GM12878 (cell line): ENCODE data around the gene CAMTA1. TPM values are rescaled to one million over a fixed set of nuclear protein-coding genes. Genes with fewer than 3 reads are reported as not detected.

Source experiments
- ATAC-seq: fragments of 200-7000 bp; cut with Tn5 transposase; 3 replicates; pipeline ENCODE4 v1.9.1; 2020; ENCODE audit warnings: mild to moderate bottlenecking, moderate library complexity
- BruUV-seq: library from RNA; stranded (reverse); fragments of 400-500 nt; replicated peaks from 2 replicates; lab custom pipeline; 2021; lab: Mats Ljungman, UMichigan
- CTCF ChIA-PET: fragments of 300-600 bp; sonication (Branson Sonifier 250); formaldehyde crosslinking; extraction: SDS; loops from one replicate; lab custom pipeline; 2021; ENCODE audit warnings: inconsistent platforms; lab: Yijun Ruan, JAX
- POLR2A ChIA-PET: fragments of 350-600 bp; formaldehyde crosslinking; extraction: SDS; loops from one replicate; lab custom pipeline; 2021; ENCODE audit warnings: inconsistent platforms; lab: Charles Lee
- RAD21 ChIA-PET: fragments of 300-600 bp; sonication (Branson Sonifier 250); formaldehyde crosslinking; loops from one replicate; lab custom pipeline; 2023; ENCODE audit warnings: antibody characterized with exemption; ENCODE audit not compliant: unreplicated experiment; lab: Charles Lee
- SMC1A ChIA-PET: fragments of 300-600 bp; sonication (Branson Sonifier 250); formaldehyde crosslinking; loops from one replicate; lab custom pipeline; 2023; ENCODE audit not compliant: unreplicated experiment, uncharacterized antibody; lab: Charles Lee
- DNase-seq: peaks from one replicate; pipeline ENCODE4 v3.0.0-alpha.2; 2011; ENCODE audit warnings: low read depth, low spot score
- FAIRE-seq: peaks from 3 replicates; lab custom pipeline; 2011; peaks lifted over from hg19 to GRCh38; lab: Jason Lieb, UNC
- H2AFZ ChIP-seq: 2 replicates; pipeline ENCODE4 v1.6.0; 2011; ENCODE audit warnings: low read depth, low read length, control low read depth; ENCODE audit not compliant: control insufficient read depth
- H3K27ac ChIP-seq: 2 replicates; pipeline ENCODE4 v1.5.1; 2011; ENCODE audit warnings: control low read depth; ENCODE audit not compliant: control insufficient read depth, insufficient read depth
- H3K27me3 ChIP-seq, 2 experiments: replicated peaks in 1 of 2; 2 replicates each; pipeline versions ENCODE4 v1.6.0 to v1.6.1; 2011; ENCODE audit warnings: low read length in 1 of 2; ENCODE audit not compliant: control insufficient read depth in 2 of 2, insufficient read depth in 2 of 2
- H3K36me3 ChIP-seq, 2 experiments: 2 replicates each; pipeline ENCODE4 v1.5.1; 2011; ENCODE audit warnings: low read length in 1 of 2; ENCODE audit not compliant: control insufficient read depth in 2 of 2, insufficient read depth in 2 of 2
- H3K4me1 ChIP-seq: 2 replicates; pipeline ENCODE4 v1.6.1; 2011; ENCODE audit warnings: mild to moderate bottlenecking, low read length, moderate library complexity, mixed read lengths; ENCODE audit not compliant: control insufficient read depth, insufficient read depth
- H3K4me2 ChIP-seq: 2 replicates; pipeline ENCODE4 v1.6.0; 2011; ENCODE audit warnings: control low read depth; ENCODE audit not compliant: control insufficient read depth, insufficient read depth
- H3K4me3 ChIP-seq: fragments of 200-600 bp; sonication (generic); 2 replicates; pipeline ENCODE4 v1.5.1; 2016
- H3K79me2 ChIP-seq: 2 replicates; pipeline ENCODE4 v1.6.0; 2011; ENCODE audit warnings: low read length; ENCODE audit not compliant: control insufficient read depth, insufficient read depth
- H3K9ac ChIP-seq: 2 replicates; pipeline ENCODE4 v1.8.0; 2011; ENCODE audit warnings: low read length, control low read depth, mixed read lengths; ENCODE audit not compliant: control insufficient read depth, insufficient read depth
- H3K9me3 ChIP-seq: replicated peaks from 3 replicates; pipeline ENCODE4 v1.5.1; 2011; ENCODE audit warnings: mild to moderate bottlenecking, low read length; ENCODE audit not compliant: control insufficient read depth, insufficient read depth
- H4K20me1 ChIP-seq: 2 replicates; pipeline ENCODE4 v1.6.0; 2011; ENCODE audit not compliant: control insufficient read depth, insufficient read depth
- BMI1 ChIP-seq: fragments of 450-650 bp; IDR thresholded peaks from 2 replicates; pipeline ENCODE4 v1.6.1; 2016; ENCODE audit warnings: mild to moderate bottlenecking, moderate library complexity, borderline replicate concordance
- BRCA1 ChIP-seq: IDR thresholded peaks from 2 replicates; pipeline ENCODE4 v1.6.1; 2011; ENCODE audit warnings: low read depth, low read length, improper control_type of control experiment
- MTA3 ChIP-seq: IDR thresholded peaks from 2 replicates; pipeline ENCODE4 v1.6.1; 2012; ENCODE audit warnings: low read length, inconsistent platforms, borderline replicate concordance
- PML ChIP-seq: IDR thresholded peaks from 2 replicates; pipeline ENCODE4 v1.6.1; 2012; ENCODE audit warnings: low read length, inconsistent platforms
- RAD21 ChIP-seq: IDR thresholded peaks from 2 replicates; pipeline ENCODE4 v1.6.1; 2011; ENCODE audit warnings: mild to moderate bottlenecking, low read depth, low read length, moderate library complexity; ENCODE audit not compliant: insufficient read depth
- SMARCA5 ChIP-seq: fragments of 450-650 bp; IDR thresholded peaks from 2 replicates; pipeline ENCODE4 v1.6.1; 2017; ENCODE audit warnings: mild to moderate bottlenecking
- ZBTB4 ChIP-seq: fragments of 450-650 bp; formaldehyde crosslinking; IDR thresholded peaks from 2 replicates; pipeline ENCODE4 v1.4.0; 2022; ENCODE audit warnings: mild to moderate bottlenecking, moderate library complexity
- ZNF592 ChIP-seq: fragments of 450-650 bp; IDR thresholded peaks from 2 replicates; pipeline ENCODE4 v1.6.1; 2017; ENCODE audit warnings: mild to moderate bottlenecking, moderate library complexity
- WGBS: methylation state at CpG from one replicate; pipeline ENCODE4 v1.1.6; 2016; ENCODE audit warnings: low lambda C conversion rate; ENCODE audit not compliant: insufficient replicate concordance, insufficient coverage; ENCODE audit errors: missing lambda C conversion rate; 5-methylcytosine and 5-hydroxymethylcytosine counted together
- in situ Hi-C: fragments of 300-500 bp; cut with MboI; formaldehyde crosslinking; loops from 9 replicates; pipeline ENCODE4 v1.14.3; 2018; ENCODE audit warnings: mixed read lengths
- intact Hi-C: fragments of 100-400 bp; cut with micrococcal nuclease; formaldehyde crosslinking; loops from one replicate; pipeline ENCODE4 v1.14.2; 2022; ENCODE audit not compliant: unreplicated experiment
- polyA plus RNA-seq, 11 experiments: library from polyadenylated mRNA; depleted of rRNA in 4 of 11; unstranded in 6 of 11; stranded (reverse) in 5 of 11; fragments of >200 nt; fragmentation: Nextera tagmentation in 4 of 11; fragmentation: Illumina TruSeq in 1 of 11; extraction: Ambion mirVana in 4 of 11; extraction: Trizol in 1 of 11; gene quantifications; 1 replicate in 1 of 11; 2 replicates in 10 of 11; pipeline versions ENCODE4 v1.2.1 to v1.2.3, GENCODE V29; 2011 to 2016; ENCODE audit warnings: inconsistent platforms in 2 of 11, missing spikeins in 2 of 11, low read depth in 1 of 11
- total RNA-seq, 4 experiments: library from RNA; depleted of rRNA in 3 of 4; stranded (reverse); fragments of >200 nt in 3 of 4; fragmentation: Illumina TruSeq in 1 of 4; extraction: Trizol in 1 of 4; gene quantifications; 2 replicates each; pipeline versions ENCODE4 v1.2.1 to v1.2.3, GENCODE V29; 2013 to 2021
- TF ChIP-seq, protein P1 (sequence below): IDR thresholded peaks from 2 replicates; pipeline ENCODE4 v1.6.1; 2011; ENCODE audit warnings: low read depth, low read length, improper control_type of control experiment, borderline replicate concordance
- TF ChIP-seq, protein P2 (sequence below): fragments of 450-650 bp; IDR thresholded peaks from 2 replicates; pipeline ENCODE4 v1.6.1; 2017; ENCODE audit warnings: borderline replicate concordance

Gene CAMTA1
- total and polyA plus RNA-seq, 10 of the 15 experiments (the other 5 are each of a cell fraction or from before 2014, with no cell fraction given): 37.7 to 148 (median 76.4) TPM

GRCh38 chr1:6976044-6976375 is 190.8 kb downstream of the CAMTA1 start (continued):
- no peak for TF ChIP-seq MTA3
- no peak for TF ChIP-seq BMI1
- no peak for TF ChIP-seq ZNF592
- no peak for TF ChIP-seq BRCA1

GRCh38 chr1:6979003-6979613 is 193.9 kb downstream of the CAMTA1 start:
- no peak overlapping the region for H3K4me2 ChIP-seq
- ChIA-PET CTCF (interaction anchor here (0.8 kb wide), 1 partner anchor 260 kb away, joined by 5 read pairs; no protein-coding TSS in a partner anchor), POLR2A (no interaction called here), SMC1A (no interaction called here), RAD21 (no interaction called here)
- no peak overlapping the region for H3K9ac ChIP-seq
- BruUV-seq: no TSS peak
- no peak overlapping the region for H3K4me3 ChIP-seq
- no peaks in the 10 kb centered on the region for H3K4me1 ChIP-seq
- H3K27me3 ChIP-seq: no peaks in the 10 kb centered on the region; a peak in 1 of 4 replicates
- no peaks in the 10 kb centered on the region for H4K20me1 ChIP-seq
- no peak for ATAC-seq
- FAIRE-seq: no peak
- H3K79me2 ChIP-seq: no peaks in the 10 kb centered on the region
- no peaks in the 10 kb centered on the region; the same call in 2 of the 3 replicates for H3K9me3 ChIP-seq
- in situ Hi-C loops: no loop called here
- H3K36me3 ChIP-seq: no peaks in the 10 kb centered on the region
- no peak for DNase-seq
- no peak overlapping the region for H3K27ac ChIP-seq
- H2AFZ ChIP-seq: no peak overlapping the region
- intact Hi-C loops: no loop called here
- 46% methylated on average over 5 of the region's 5 CpGs for WGBS
- no peak for TF ChIP-seq PML
- TF ChIP-seq RAD21: no peak
- TF ChIP-seq, protein P1, sequence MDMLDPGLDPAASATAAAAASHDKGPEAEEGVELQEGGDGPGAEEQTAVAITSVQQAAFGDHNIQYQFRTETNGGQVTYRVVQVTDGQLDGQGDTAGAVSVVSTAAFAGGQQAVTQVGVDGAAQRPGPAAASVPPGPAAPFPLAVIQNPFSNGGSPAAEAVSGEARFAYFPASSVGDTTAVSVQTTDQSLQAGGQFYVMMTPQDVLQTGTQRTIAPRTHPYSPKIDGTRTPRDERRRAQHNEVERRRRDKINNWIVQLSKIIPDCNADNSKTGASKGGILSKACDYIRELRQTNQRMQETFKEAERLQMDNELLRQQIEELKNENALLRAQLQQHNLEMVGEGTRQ: no peak
- no peak for TF ChIP-seq SMARCA5
- TF ChIP-seq ZBTB4 (CRISPR knock-in tag): no peak
- TF ChIP-seq, protein P2, sequence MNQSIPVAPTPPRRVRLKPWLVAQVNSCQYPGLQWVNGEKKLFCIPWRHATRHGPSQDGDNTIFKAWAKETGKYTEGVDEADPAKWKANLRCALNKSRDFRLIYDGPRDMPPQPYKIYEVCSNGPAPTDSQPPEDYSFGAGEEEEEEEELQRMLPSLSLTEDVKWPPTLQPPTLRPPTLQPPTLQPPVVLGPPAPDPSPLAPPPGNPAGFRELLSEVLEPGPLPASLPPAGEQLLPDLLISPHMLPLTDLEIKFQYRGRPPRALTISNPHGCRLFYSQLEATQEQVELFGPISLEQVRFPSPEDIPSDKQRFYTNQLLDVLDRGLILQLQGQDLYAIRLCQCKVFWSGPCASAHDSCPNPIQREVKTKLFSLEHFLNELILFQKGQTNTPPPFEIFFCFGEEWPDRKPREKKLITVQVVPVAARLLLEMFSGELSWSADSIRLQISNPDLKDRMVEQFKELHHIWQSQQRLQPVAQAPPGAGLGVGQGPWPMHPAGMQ: no peak
